ENCODE measurements around the gene CRHR1.

CRHR1 gene

DNA sequence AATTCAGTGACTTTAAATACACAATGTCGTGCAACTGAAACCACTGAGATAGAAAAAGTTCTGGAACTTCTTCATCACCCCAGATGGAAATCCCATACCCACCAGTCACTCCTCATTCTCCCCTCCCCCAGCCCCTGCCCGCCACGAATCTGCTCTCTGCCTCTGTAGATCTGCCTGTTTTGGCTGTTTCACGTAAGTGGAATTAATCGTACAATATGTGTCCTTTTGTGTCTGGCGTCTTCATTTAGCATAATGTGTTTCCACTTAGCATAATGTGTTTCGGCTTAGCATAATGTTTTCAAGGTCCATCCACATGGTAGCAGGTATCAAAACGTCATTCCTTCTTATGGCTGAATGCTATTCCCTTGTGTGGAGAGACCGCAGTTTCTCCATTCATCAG, 57.1 kb downstream of the CRHR1 start:
- Histone ChIP-seq H3K9ac (ENCODE audit: low read depth in 1 of 2, low read length in 2 of 2) (no peak overlapping the region), H3K27me3 (ENCODE audit: control insufficient read depth in 1 of 2, insufficient read depth in 2 of 2, low read length in 2 of 2) (no peaks in the 10 kb centered on the region)

DNA sequence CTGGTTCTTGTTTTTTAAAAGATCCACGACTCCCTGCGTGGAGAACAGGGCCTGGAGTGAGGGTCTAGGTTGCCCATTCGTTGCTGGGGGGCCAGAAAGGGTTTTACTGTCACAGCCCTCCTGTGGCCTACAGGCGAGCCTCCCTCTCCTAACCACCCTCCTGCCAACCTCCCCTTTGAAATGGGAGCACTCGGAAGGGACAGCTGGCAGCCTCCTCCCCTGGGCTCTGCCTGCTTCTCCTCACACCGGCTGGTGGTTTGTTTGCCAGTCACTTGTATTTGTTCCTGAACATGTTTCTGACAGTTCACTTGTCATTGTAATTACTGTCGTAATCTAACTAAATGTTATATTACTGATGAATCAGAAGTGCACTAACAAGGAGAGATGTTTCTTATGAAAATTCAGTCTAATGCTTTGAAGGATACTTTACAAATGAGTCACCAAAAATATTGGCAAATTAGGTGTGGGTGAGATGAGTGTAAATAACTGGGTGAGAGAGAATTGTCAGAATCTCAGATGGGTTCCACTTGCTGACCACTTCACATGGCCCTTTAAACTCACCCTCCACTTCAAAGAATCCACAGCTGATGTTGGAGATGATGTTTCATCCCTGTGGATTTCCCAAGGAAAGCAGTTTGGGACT, 57.9 kb downstream of the CRHR1 start:
- H3K4me3 ChIP-seq (ENCODE audit: low read depth in 1 of 2, low read length in 2 of 2), result no peak overlapping the region
- H3K4me1 ChIP-seq (ENCODE audit: control insufficient read depth in 1 of 2, insufficient read depth in 2 of 2, low read length in 2 of 2), result no peaks in the 10 kb centered on the region
- H3K27me3 ChIP-seq (ENCODE audit: control insufficient read depth in 1 of 2, insufficient read depth in 2 of 2, low read length in 2 of 2), result no peaks in the 10 kb centered on the region
- no peak overlapping the region for H3K27ac ChIP-seq (ENCODE audit: low read depth, low read length)
- no peaks in the 10 kb centered on the region for H3K9me3 ChIP-seq (ENCODE audit: control insufficient read depth in 1 of 2, low read length in 2 of 2)
- no peak overlapping the region for H3K9ac ChIP-seq (ENCODE audit: low read depth in 1 of 2, low read length in 2 of 2)
- no peaks in the 10 kb centered on the region for H3K36me3 ChIP-seq (ENCODE audit: control insufficient read depth in 1 of 2, insufficient read depth in 2 of 2, low read length in 2 of 2)

More for the DNA sequence above, 57.1 kb downstream of the CRHR1 start:
- Histone ChIP-seq H3K4me1 (ENCODE audit: control insufficient read depth in 1 of 2, insufficient read depth in 2 of 2, low read length in 2 of 2) (no peaks in the 10 kb centered on the region), H3K9me3 (ENCODE audit: control insufficient read depth in 1 of 2, low read length in 2 of 2) (no peaks in the 10 kb centered on the region), H3K27ac (ENCODE audit: low read depth, low read length) (no peak overlapping the region), H3K36me3 (ENCODE audit: control insufficient read depth in 1 of 2, insufficient read depth in 2 of 2, low read length in 2 of 2) (no peaks in the 10 kb centered on the region), H3K4me3 (ENCODE audit: low read depth in 1 of 2, low read length in 2 of 2) (no peak overlapping the region)

DNA sequence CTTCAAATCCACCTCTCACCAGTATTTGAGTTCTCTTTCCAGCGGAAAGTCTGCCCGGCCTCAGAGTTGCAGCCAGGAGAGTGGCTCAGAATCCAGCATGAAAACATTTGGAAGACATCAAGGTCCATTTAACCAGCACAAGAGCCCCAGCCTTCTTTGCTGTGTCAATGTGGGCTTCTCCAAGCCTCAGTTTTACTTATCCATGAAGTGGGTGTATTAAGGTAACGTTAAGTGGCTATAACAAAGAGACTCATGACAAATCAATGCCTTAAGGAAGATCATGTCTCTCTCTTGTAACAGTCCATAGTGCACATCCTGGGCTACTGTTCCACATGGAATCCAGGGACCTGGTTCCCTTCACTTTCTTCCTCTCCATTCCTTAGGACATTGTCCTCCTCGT, 59.6 kb downstream of the CRHR1 start:
- no peaks in the 10 kb centered on the region for H3K4me1 ChIP-seq (ENCODE audit: control insufficient read depth in 1 of 2, insufficient read depth in 2 of 2, low read length in 2 of 2)
- H3K9ac ChIP-seq (ENCODE audit: low read depth in 1 of 2, low read length in 2 of 2), result no peak overlapping the region
- no peaks in the 10 kb centered on the region for H3K27me3 ChIP-seq (ENCODE audit: control insufficient read depth in 1 of 2, insufficient read depth in 2 of 2, low read length in 2 of 2)
- no peak overlapping the region for H3K27ac ChIP-seq (ENCODE audit: low read depth, low read length)
- H3K9me3 ChIP-seq (ENCODE audit: control insufficient read depth in 1 of 2, low read length in 2 of 2), result no peaks in the 10 kb centered on the region
- H3K4me3 ChIP-seq (ENCODE audit: low read depth in 1 of 2, low read length in 2 of 2), result no peak overlapping the region
- no peaks in the 10 kb centered on the region for H3K36me3 ChIP-seq (ENCODE audit: control insufficient read depth in 1 of 2, insufficient read depth in 2 of 2, low read length in 2 of 2)

DNA sequence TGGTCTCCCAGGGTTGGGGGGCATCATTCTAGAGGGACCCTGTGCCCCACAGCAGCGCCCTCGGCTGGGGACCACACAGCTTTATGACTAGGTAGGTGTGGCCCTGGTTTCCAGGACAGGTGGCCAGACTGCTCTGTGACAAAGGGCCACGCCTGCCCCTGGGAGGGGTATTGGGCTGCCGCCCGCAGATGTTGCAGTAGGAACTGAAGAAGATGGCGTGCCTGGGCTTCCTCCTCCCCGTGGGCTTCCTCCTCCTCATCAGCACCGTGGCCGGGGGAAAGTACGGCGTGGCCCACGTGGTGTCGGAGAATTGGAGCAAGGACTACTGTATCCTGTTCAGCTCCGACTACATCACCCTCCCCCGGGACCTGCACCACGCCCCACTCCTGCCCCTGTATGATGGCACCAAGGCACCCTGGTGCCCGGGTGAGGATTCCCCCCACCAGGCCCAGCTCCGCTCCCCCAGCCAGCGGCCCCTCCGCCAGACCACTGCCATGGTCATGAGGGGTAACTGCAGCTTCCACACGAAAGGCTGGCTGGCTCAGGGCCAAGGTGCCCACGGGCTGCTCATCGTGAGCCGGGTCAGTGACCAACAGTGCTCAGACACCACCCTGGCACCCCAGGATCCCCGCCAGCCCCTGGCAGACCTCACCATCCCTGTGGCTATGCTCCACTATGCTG, 60.7 kb downstream of the CRHR1 start, which contains the start of gene SPPL2C:
Gene SPPL2C (plus strand): TSS at position 187 of the 681 bp plus-strand sequence. CDS start 26 bp downstream, at position 213.
- no peaks in the 10 kb centered on the region for H3K4me1 ChIP-seq (ENCODE audit: control insufficient read depth in 1 of 2, insufficient read depth in 2 of 2, low read length in 2 of 2)
- H3K36me3 ChIP-seq (ENCODE audit: control insufficient read depth in 1 of 2, insufficient read depth in 2 of 2, low read length in 2 of 2), result no peaks in the 10 kb centered on the region
- no peak within 1 kb of the TSS for H3K27ac ChIP-seq (ENCODE audit: low read depth, low read length)
- no peak within 1 kb of the TSS for H3K9ac ChIP-seq (ENCODE audit: low read depth in 1 of 2, low read length in 2 of 2)
- H3K27me3 ChIP-seq (ENCODE audit: control insufficient read depth in 1 of 2, insufficient read depth in 2 of 2, low read length in 2 of 2), result no peaks in the 10 kb centered on the region
- no peak within 1 kb of the TSS for H3K4me3 ChIP-seq (ENCODE audit: low read depth in 1 of 2, low read length in 2 of 2)
- no peaks in the 10 kb centered on the region for H3K9me3 ChIP-seq (ENCODE audit: control insufficient read depth in 1 of 2, low read length in 2 of 2)

DNA sequence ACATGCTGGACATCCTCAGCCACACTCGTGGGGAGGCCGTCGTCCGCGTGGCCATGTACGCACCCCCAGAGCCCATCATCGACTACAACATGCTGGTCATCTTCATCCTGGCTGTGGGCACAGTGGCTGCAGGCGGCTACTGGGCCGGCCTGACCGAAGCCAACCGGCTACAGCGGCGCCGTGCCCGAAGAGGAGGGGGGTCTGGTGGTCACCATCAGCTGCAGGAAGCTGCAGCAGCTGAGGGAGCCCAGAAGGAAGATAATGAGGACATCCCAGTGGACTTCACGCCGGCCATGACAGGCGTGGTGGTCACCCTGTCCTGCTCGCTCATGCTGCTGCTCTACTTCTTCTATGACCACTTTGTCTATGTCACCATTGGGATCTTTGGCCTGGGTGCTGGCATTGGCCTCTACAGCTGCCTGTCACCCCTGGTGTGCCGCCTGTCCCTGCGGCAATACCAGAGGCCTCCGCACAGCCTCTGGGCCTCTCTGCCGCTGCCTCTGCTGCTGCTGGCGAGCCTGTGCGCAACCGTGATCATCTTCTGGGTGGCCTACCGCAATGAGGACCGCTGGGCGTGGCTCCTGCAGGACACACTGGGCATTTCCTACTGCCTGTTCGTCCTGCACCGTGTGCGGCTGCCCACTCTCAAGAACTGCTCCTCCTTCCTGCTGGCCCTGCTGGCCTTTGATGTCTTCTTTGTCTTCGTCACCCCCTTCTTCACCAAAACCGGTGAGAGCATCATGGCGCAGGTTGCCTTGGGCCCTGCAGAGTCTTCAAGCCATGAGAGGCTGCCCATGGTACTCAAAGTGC, 61.5 kb downstream of the CRHR1 start:
- Histone ChIP-seq H3K27me3 (ENCODE audit: control insufficient read depth in 1 of 2, insufficient read depth in 2 of 2, low read length in 2 of 2) (no peaks in the 10 kb centered on the region), H3K9me3 (ENCODE audit: control insufficient read depth in 1 of 2, low read length in 2 of 2) (no peaks in the 10 kb centered on the region), H3K27ac (ENCODE audit: low read depth, low read length) (no peak overlapping the region), H3K9ac (ENCODE audit: low read depth in 1 of 2, low read length in 2 of 2) (no peak overlapping the region), H3K36me3 (ENCODE audit: control insufficient read depth in 1 of 2, insufficient read depth in 2 of 2, low read length in 2 of 2) (no peaks in the 10 kb centered on the region), H3K4me3 (ENCODE audit: low read depth in 1 of 2, low read length in 2 of 2) (no peak overlapping the region), H3K4me1 (ENCODE audit: control insufficient read depth in 1 of 2, insufficient read depth in 2 of 2, low read length in 2 of 2) (no peaks in the 10 kb centered on the region)

DNA sequence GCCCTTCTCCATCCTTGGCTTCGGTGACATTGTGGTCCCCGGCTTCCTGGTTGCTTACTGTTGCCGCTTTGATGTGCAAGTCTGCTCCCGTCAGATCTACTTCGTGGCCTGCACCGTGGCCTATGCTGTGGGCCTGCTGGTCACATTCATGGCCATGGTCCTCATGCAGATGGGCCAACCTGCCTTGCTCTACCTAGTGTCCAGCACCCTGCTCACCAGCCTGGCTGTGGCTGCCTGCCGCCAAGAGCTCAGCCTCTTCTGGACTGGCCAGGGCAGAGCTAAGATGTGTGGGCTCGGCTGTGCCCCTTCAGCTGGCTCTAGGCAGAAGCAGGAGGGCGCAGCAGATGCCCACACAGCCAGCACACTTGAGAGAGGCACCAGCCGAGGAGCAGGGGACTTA, 62.1 kb downstream of the CRHR1 start:
- Histone ChIP-seq H3K27ac (ENCODE audit: low read depth, low read length) (no peak overlapping the region), H3K36me3 (ENCODE audit: control insufficient read depth in 1 of 2, insufficient read depth in 2 of 2, low read length in 2 of 2) (no peaks in the 10 kb centered on the region), H3K9ac (ENCODE audit: low read depth in 1 of 2, low read length in 2 of 2) (no peak overlapping the region), H3K4me3 (ENCODE audit: low read depth in 1 of 2, low read length in 2 of 2) (no peak overlapping the region), H3K27me3 (ENCODE audit: control insufficient read depth in 1 of 2, insufficient read depth in 2 of 2, low read length in 2 of 2) (no peaks in the 10 kb centered on the region), H3K9me3 (ENCODE audit: control insufficient read depth in 1 of 2, low read length in 2 of 2) (no peaks in the 10 kb centered on the region), H3K4me1 (ENCODE audit: control insufficient read depth in 1 of 2, insufficient read depth in 2 of 2, low read length in 2 of 2) (no peaks in the 10 kb centered on the region)

DNA sequence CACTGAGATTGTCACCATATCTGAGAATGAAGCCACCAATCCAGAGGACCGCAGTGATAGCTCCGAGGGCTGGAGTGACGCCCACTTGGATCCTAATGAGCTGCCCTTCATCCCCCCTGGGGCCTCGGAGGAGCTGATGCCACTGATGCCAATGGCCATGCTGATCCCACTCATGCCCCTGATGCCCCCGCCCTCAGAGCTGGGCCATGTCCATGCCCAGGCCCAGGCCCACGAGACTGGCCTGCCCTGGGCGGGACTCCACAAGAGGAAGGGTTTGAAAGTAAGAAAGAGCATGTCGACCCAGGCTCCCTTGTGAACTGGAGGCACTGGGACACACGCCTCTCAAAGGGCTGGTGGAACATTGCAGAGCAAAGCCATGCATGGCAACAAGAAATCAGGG, 62.5 kb downstream of the CRHR1 start:
- no peak overlapping the region for H3K27ac ChIP-seq (ENCODE audit: low read depth, low read length)
- no peaks in the 10 kb centered on the region for H3K36me3 ChIP-seq (ENCODE audit: control insufficient read depth in 1 of 2, insufficient read depth in 2 of 2, low read length in 2 of 2)
- H3K4me3 ChIP-seq (ENCODE audit: low read depth in 1 of 2, low read length in 2 of 2), result no peak overlapping the region
- no peaks in the 10 kb centered on the region for H3K4me1 ChIP-seq (ENCODE audit: control insufficient read depth in 1 of 2, insufficient read depth in 2 of 2, low read length in 2 of 2)
- no peak overlapping the region for H3K9ac ChIP-seq (ENCODE audit: low read depth in 1 of 2, low read length in 2 of 2)
- no peaks in the 10 kb centered on the region for H3K9me3 ChIP-seq (ENCODE audit: control insufficient read depth in 1 of 2, low read length in 2 of 2)
- H3K27me3 ChIP-seq (ENCODE audit: control insufficient read depth in 1 of 2, insufficient read depth in 2 of 2, low read length in 2 of 2), result peaks cover 0 to 1% of the 10 kb centered on the region in 2 donors

DNA sequence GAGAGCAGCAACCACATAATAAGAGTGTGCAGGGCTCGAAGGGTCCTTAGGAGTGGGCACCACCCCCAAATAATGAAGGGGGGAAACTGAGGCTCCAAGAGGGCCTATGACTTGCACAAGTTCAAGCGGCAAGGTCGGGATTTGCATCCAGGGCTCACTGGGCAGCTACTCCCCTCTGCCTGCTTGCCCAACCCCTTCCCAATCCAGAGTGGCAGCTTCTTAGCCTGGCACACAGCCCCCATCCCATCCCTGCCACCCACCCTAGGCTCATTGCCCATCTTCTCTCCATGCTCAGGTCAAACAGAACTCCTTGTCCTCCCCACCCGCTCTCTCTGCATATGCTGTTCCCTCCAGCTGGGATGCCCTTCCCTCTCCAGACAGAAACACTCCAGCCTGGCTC, 63.0 kb downstream of the CRHR1 start:
- no peak overlapping the region for H3K27ac ChIP-seq (ENCODE audit: low read depth, low read length)
- no peaks in the 10 kb centered on the region for H3K36me3 ChIP-seq (ENCODE audit: control insufficient read depth in 1 of 2, insufficient read depth in 2 of 2, low read length in 2 of 2)
- no peak overlapping the region for H3K9ac ChIP-seq (ENCODE audit: low read depth in 1 of 2, low read length in 2 of 2)
- peaks cover 0 to 4% of the 10 kb centered on the region in 2 donors for H3K27me3 ChIP-seq (ENCODE audit: control insufficient read depth in 1 of 2, insufficient read depth in 2 of 2, low read length in 2 of 2)
- H3K4me3 ChIP-seq (ENCODE audit: low read depth in 1 of 2, low read length in 2 of 2), result no peak overlapping the region
- no peaks in the 10 kb centered on the region for H3K4me1 ChIP-seq (ENCODE audit: control insufficient read depth in 1 of 2, insufficient read depth in 2 of 2, low read length in 2 of 2)
- no peaks in the 10 kb centered on the region for H3K9me3 ChIP-seq (ENCODE audit: control insufficient read depth in 1 of 2, low read length in 2 of 2)

DNA sequence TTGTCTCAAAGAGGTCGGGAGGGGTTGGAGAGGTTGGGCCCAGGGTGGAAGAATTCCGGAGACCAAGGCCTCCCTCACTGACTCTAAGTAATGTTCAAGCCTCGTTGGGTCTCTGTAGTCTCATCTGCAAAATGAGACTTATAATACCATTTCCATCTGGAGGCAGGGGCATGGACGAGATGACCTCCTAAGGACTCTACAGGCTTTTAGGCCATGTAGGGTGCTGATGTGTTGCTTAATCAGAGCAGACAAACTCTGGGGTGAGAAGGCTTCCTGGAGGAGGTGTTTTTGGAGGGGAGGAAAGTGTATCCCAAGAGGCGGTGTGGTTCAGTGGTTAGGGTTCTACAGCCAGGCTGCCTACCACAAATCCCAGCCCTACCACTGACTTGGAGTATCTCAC, 63.6 kb downstream of the CRHR1 start:
- no peak overlapping the region for H3K4me3 ChIP-seq (ENCODE audit: low read depth in 1 of 2, low read length in 2 of 2)
- H3K27ac ChIP-seq (ENCODE audit: low read depth, low read length), result no peak overlapping the region
- no peaks in the 10 kb centered on the region for H3K4me1 ChIP-seq (ENCODE audit: control insufficient read depth in 1 of 2, insufficient read depth in 2 of 2, low read length in 2 of 2)
- H3K27me3 ChIP-seq (ENCODE audit: control insufficient read depth in 1 of 2, insufficient read depth in 2 of 2, low read length in 2 of 2), result peaks cover 0 to 10% of the 10 kb centered on the region in 2 donors
- H3K36me3 ChIP-seq (ENCODE audit: control insufficient read depth in 1 of 2, insufficient read depth in 2 of 2, low read length in 2 of 2), result no peaks in the 10 kb centered on the region
- H3K9me3 ChIP-seq (ENCODE audit: control insufficient read depth in 1 of 2, low read length in 2 of 2), result no peaks in the 10 kb centered on the region
- H3K9ac ChIP-seq (ENCODE audit: low read depth in 1 of 2, low read length in 2 of 2), result no peak overlapping the region

DNA sequence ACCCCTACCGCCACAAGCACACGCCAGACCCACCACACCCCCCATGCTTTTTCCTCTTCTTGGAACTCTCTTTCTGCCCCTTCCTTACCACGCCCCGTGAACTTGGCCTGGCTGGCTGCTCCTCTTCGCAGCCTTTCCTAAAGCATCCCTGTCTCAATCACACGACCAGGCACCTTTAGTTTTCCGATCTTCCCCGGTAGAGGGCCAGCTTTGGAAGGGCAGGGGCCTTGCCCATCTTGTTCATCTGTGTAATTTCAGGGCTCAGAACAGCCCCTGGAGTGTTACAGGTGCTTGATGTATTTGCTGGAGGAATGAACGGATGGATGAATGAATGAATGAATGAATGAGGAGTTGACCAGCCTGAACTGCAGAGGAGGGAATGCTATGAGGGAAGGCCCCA, 64.3 kb downstream of the CRHR1 start:
- no peak overlapping the region for H3K9ac ChIP-seq (ENCODE audit: low read depth in 1 of 2, low read length in 2 of 2)
- peaks cover 0 to 10% of the 10 kb centered on the region in 2 donors for H3K27me3 ChIP-seq (ENCODE audit: control insufficient read depth in 1 of 2, insufficient read depth in 2 of 2, low read length in 2 of 2)
- H3K4me1 ChIP-seq (ENCODE audit: control insufficient read depth in 1 of 2, insufficient read depth in 2 of 2, low read length in 2 of 2), result no peaks in the 10 kb centered on the region
- H3K9me3 ChIP-seq (ENCODE audit: control insufficient read depth in 1 of 2, low read length in 2 of 2), result no peaks in the 10 kb centered on the region
- H3K27ac ChIP-seq (ENCODE audit: low read depth, low read length), result no peak overlapping the region
- no peaks in the 10 kb centered on the region for H3K36me3 ChIP-seq (ENCODE audit: control insufficient read depth in 1 of 2, insufficient read depth in 2 of 2, low read length in 2 of 2)
- no peak overlapping the region for H3K4me3 ChIP-seq (ENCODE audit: low read depth in 1 of 2, low read length in 2 of 2)

Data from duodenal mucosa (tissue), 2 donors.